Gastrocnemius medialis (tissue), 4 donors: ENCODE measurements around the gene ATF7IP. TPM values are rescaled to one million over a fixed set of nuclear protein-coding genes. Genes with fewer than 3 reads are reported as not detected.

Experiments
- ATAC-seq, 2 donors: fragments of 150-250 bp; one replicate each; pipeline ENCODE4 v1.9.1; 2016
- DNase-seq, 2 donors: peaks; one replicate each; pipeline ENCODE4 v3.0.0-alpha.2; 2019
- H3K27ac ChIP-seq, 4 donors: fragments of 200-600 bp; sonication (generic); 1 replicate in 1 of 4; 2 replicates in 3 of 4; pipeline ENCODE4 v1.5.1; 2016 to 2018; ENCODE audit warnings: mild to moderate bottlenecking in 2 of 4, moderate library complexity in 1 of 4
- H3K27me3 ChIP-seq, 3 donors: fragments of 200-600 bp; sonication (generic) in 2 of 3; 1 replicate in 1 of 3; 2 replicates in 2 of 3; pipeline versions ENCODE4 v1.5.1 to v1.6.0; 2016 to 2019; ENCODE audit warnings: mild to moderate bottlenecking in 1 of 3, moderate library complexity in 1 of 3
- H3K36me3 ChIP-seq, 2 donors: fragments of 200-600 bp; sonication (generic) in 1 of 2; one replicate each; pipeline ENCODE4 v1.5.1; 2017 to 2018
- H3K4me1 ChIP-seq, 2 donors: fragments of 200-600 bp; sonication (generic) in 1 of 2; one replicate each; pipeline ENCODE4 v1.5.1; 2016 to 2017; ENCODE audit warnings: mild to moderate bottlenecking in 2 of 2
- H3K4me3 ChIP-seq, 4 donors: fragments of 200-600 bp; sonication (generic) in 3 of 4; 1 replicate in 1 of 4; 2 replicates in 3 of 4; pipeline ENCODE4 v1.5.1; 2016 to 2019; ENCODE audit warnings: mild to moderate bottlenecking in 2 of 4
- H3K9me3 ChIP-seq, 3 donors: fragments of 200-600 bp; sonication (generic) in 2 of 3; 1 replicate in 1 of 3; 2 replicates in 2 of 3; pipeline ENCODE4 v1.5.1; 2016 to 2019
- POLR2A ChIP-seq, 2 donors: fragments of 450-650 bp; IDR thresholded peaks; one replicate each; pipeline ENCODE4 v1.6.1; 2017; ENCODE audit warnings: antibody characterized with exemption in 2 of 2, mild to moderate bottlenecking in 2 of 2, moderate library complexity in 2 of 2
- in situ Hi-C, 4 donors: fragments of 200-750 bp; cut with MboI; loops; one replicate each; pipeline versions ENCODE4 v1.15.0 to v1.8.0; 2017; ENCODE audit warnings: low sequenced_read_pairs in 4 of 4
- intact Hi-C: fragments of 100-400 bp; cut with DNase I; formaldehyde crosslinking; loops from one replicate; pipeline ENCODE4 v1.15.1; 2023; ENCODE audit warnings: low total_unique reads
- total RNA-seq, 4 donors: library from RNA; depleted of rRNA; stranded (reverse); fragments of >200 nt; gene quantifications; one replicate each; pipeline versions ENCODE4 v1.1.0 to v1.2.3, GENCODE V29; 2016
- TF ChIP-seq, protein P1 (sequence below), 5 experiments: fragments of 450-650 bp in 3 of 5; fragments of 200-600 bp in 2 of 5; sonication (generic) in 2 of 5; IDR thresholded peaks in 4 of 5; conservative IDR thresholded peaks in 1 of 5; 1 replicate in 4 of 5; 2 replicates in 1 of 5; pipeline ENCODE4 v1.5.1; 2016 to 2019; ENCODE audit warnings: antibody characterized with exemption in 5 of 5, mild to moderate bottlenecking in 3 of 5, moderate library complexity in 3 of 5

The ATF7IP gene
- total RNA-seq, 4 donors from 2014 or later = 15.9 to 42.2 (median 30.7) TPM

- DNase-seq (no peak), ATAC-seq (no peak)
- H3K27ac ChIP-seq = peak overlapping the region in 3 of 4 donors; percentile 17 to 50 (median 22)
- in situ Hi-C loops (loop anchor here in 1 of 4 donors (25.0 kb wide), 1 partner anchor 1396 kb away; the partner anchor contains the start of gene EPS8), intact Hi-C loops (no loop called here)
- H3K9me3 ChIP-seq = no peaks in the 10 kb centered on the region
- no peak for TF ChIP-seq POLR2A (IDR thresholded peaks at IDR 0.05)
- TF ChIP-seq, protein P1, sequence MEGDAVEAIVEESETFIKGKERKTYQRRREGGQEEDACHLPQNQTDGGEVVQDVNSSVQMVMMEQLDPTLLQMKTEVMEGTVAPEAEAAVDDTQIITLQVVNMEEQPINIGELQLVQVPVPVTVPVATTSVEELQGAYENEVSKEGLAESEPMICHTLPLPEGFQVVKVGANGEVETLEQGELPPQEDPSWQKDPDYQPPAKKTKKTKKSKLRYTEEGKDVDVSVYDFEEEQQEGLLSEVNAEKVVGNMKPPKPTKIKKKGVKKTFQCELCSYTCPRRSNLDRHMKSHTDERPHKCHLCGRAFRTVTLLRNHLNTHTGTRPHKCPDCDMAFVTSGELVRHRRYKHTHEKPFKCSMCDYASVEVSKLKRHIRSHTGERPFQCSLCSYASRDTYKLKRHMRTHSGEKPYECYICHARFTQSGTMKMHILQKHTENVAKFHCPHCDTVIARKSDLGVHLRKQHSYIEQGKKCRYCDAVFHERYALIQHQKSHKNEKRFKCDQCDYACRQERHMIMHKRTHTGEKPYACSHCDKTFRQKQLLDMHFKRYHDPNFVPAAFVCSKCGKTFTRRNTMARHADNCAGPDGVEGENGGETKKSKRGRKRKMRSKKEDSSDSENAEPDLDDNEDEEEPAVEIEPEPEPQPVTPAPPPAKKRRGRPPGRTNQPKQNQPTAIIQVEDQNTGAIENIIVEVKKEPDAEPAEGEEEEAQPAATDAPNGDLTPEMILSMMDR (IDR thresholded peaks at IDR 0.05 in 4 of 5, conservative IDR thresholded peaks at IDR 0.05 in 1 of 5) = no peak
- H3K36me3 ChIP-seq = no peaks in the 10 kb centered on the region
- no peak overlapping the region for H3K4me3 ChIP-seq
- H3K27me3 ChIP-seq = no peaks in the 10 kb centered on the region
- peaks cover 21 to 46% of the 10 kb centered on the region in 2 donors for H3K4me1 ChIP-seq
These were observed 25.5 kb downstream of the ATF7IP start for GRCh38 chr12:14390870-14391530.

GRCh38 chr12:14393751-14394150 lies 28.3 kb downstream of the ATF7IP start:
- Histone ChIP-seq H3K27me3 (no peaks in the 10 kb centered on the region), H3K4me3 (peak overlapping the region in 3 of 4 donors; percentile 18 to 44 (median 40)), H3K4me1 (peaks cover 21 to 42% of the 10 kb centered on the region in 2 donors), H3K27ac (peak overlapping the region; percentile 57 to 69 (median 62)), H3K9me3 (no peaks in the 10 kb centered on the region), H3K36me3 (no peaks in the 10 kb centered on the region)
- in situ Hi-C loops = loop anchor here in 1 of 4 donors (25.0 kb wide), 1 partner anchor 1394 kb away; the partner anchor contains the start of gene EPS8
- intact Hi-C loops = loop anchor here (1.0 kb wide), 1 partner anchor 9 kb away; no protein-coding TSS in a partner anchor
- TF ChIP-seq POLR2A (IDR thresholded peaks at IDR 0.05) = no peak
- ATAC-seq = no peak
- no peak for DNase-seq

- H3K4me1 ChIP-seq = peaks cover 21 to 42% of the 10 kb centered on the region in 2 donors
- intact Hi-C loops (loop anchor here (1.0 kb wide), 1 partner anchor 10 kb away; no protein-coding TSS in a partner anchor), in situ Hi-C loops (loop anchor here in 1 of 4 donors (25.0 kb wide), 1 partner anchor 1393 kb away; the partner anchor contains the start of gene EPS8)
- H3K36me3 ChIP-seq = no peaks in the 10 kb centered on the region
- H3K27me3 ChIP-seq = no peaks in the 10 kb centered on the region
- no peak for TF ChIP-seq POLR2A (IDR thresholded peaks at IDR 0.05)
- TF ChIP-seq, protein P1 (IDR thresholded peaks at IDR 0.05 in 4 of 5, conservative IDR thresholded peaks at IDR 0.05 in 1 of 5) = peak in 2 of 5 experiments; percentile 23 to 26
- H3K9me3 ChIP-seq = no peaks in the 10 kb centered on the region
- ATAC-seq (peak; percentile 81 to 97), DNase-seq (peak in 1 of 2 donors; percentile 29)
- peak overlapping the region; percentile 57 to 69 (median 62) for H3K27ac ChIP-seq
- peak overlapping the region; percentile 18 to 44 (median 34) for H3K4me3 ChIP-seq
These were observed 29.0 kb downstream of the ATF7IP start for GRCh38 chr12:14394317-14395073.

GRCh38 chr12:14395074-14395778 lies 29.7 kb downstream of the ATF7IP start:
- Histone ChIP-seq H3K36me3 (no peaks in the 10 kb centered on the region), H3K4me1 (peaks cover 21 to 39% of the 10 kb centered on the region in 2 donors), H3K27me3 (no peaks in the 10 kb centered on the region), H3K9me3 (no peaks in the 10 kb centered on the region), H3K4me3 (peak overlapping the region; percentile 16 to 44 (median 34)), H3K27ac (peak overlapping the region; percentile 57 to 69 (median 62))
- in situ Hi-C loops (loop anchor here in 1 of 4 donors (25.0 kb wide), 1 partner anchor 1392 kb away; the partner anchor contains the start of gene EPS8), intact Hi-C loops (no loop called here)
- DNase-seq (no peak), ATAC-seq (no peak)
- TF ChIP-seq, protein P1 (IDR thresholded peaks at IDR 0.05 in 4 of 5, conservative IDR thresholded peaks at IDR 0.05 in 1 of 5) = no peak
- TF ChIP-seq POLR2A (IDR thresholded peaks at IDR 0.05) = no peak
